ENCODE data around the gene ZGRF1. TPM values are rescaled to one million over a fixed set of nuclear protein-coding genes. Genes with fewer than 3 reads are reported as not detected.

The ZGRF1 gene
- total RNA-seq, 1 experiment from 2014 or later: 21.4 TPM

DNA sequence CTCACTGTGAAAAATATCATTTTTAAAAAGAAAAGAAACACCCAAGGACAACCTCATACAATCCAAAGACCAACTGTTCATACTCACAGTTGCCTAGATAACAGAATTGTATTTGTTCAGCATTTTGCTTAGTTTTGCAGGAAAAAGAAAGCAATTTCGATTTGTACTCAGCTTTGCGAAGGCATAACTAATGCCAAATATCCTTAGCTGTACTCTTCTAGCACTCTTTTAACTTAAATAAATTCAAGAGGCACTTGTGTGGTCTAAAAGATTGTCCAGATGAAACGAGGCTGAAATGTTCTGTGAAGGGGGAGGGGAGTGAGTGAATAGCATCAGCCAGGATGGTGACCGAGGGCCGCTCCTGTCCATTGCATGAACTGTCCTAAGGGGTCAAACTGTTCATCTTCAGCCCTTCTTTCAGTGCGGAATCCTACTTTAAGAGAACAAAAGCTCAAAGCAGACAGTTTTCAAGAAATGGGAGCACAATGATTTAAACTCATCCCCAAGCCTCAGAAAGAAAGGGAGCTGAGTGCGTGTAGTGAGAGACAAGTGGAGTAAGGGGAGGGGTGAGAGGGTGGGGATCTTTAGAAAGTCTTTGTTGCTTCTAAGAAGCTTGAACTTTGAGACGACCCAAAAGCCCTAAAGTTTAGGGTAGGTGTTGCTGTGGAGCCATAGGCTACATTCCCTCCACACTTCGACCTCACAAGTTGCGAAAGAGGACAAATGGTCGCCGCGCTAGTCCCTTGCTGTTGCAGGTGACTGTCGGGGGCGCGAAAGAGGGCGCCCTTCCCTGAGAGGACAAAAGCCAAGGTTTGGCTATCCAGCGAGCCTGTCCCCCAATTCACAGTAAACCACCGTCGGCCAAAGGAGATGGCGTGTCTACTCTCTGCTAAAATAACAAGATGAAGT is 116.8 kb downstream of the ZGRF1 start:
- CTCF ChIA-PET: no interaction called here
- no peak overlapping the region for H3K27ac ChIP-seq (ENCODE audit: low read depth, low read length)
- intact Hi-C loops (cut with micrococcal nuclease): loop anchor here (10.0 kb wide), 1 partner anchor 285 kb away; the partner anchor contains the start of gene AP1AR
- no peaks in the 10 kb centered on the region for H3K9me3 ChIP-seq (ENCODE audit: control insufficient read depth in 1 of 2, insufficient read depth in 1 of 2, low read depth in 1 of 2, low read length in 2 of 2)
- RAD21 ChIA-PET (ENCODE audit: low non-redundant PET in 1 of 2, low total read pairs in 2 of 2, uncharacterized antibody in 2 of 2, unreplicated experiment in 2 of 2): no interaction called here
- no peak overlapping the region for H3K4me2 ChIP-seq (ENCODE audit: low read length)
- no peak for DNase-seq (ENCODE audit: low read depth, low spot score)
- H3K27me3 ChIP-seq (ENCODE audit: insufficient read depth, low read length): peaks cover 19% of the 10 kb centered on the region
- no peaks in the 10 kb centered on the region for H3K79me2 ChIP-seq (ENCODE audit: insufficient read depth, low read length)
- no peaks in the 10 kb centered on the region for H3K9me2 ChIP-seq (ENCODE audit: insufficient read depth)
- H3K9ac ChIP-seq (ENCODE audit: low read length): no peak overlapping the region
- no peak overlapping the region for H2AFZ ChIP-seq (ENCODE audit: low read depth, low read length, poor library complexity, severe bottlenecking)
- H3K4me1 ChIP-seq (ENCODE audit: control insufficient read depth in 1 of 2, insufficient read depth in 2 of 2, low read length in 2 of 2): peaks cover 0 to 26% of the 10 kb centered on the region in 2 experiments; a peak in 2 of 4 replicates
- H3K4me3 ChIP-seq (replicated peaks in 1 of 2; ENCODE audit: low read depth in 1 of 2, low read length in 2 of 2): no peak overlapping the region
- POLR2A ChIA-PET: no interaction called here
- no TSS peak for BruUV-seq (replicated peaks)
- no peak for ATAC-seq
- H4K20me1 ChIP-seq (ENCODE audit: insufficient read depth): no peaks in the 10 kb centered on the region
- TF ChIP-seq REST (IDR thresholded peaks at IDR 0.05; ENCODE audit: low read depth): no peak
- TF ChIP-seq ZFX (IDR thresholded peaks at IDR 0.05): no peak
- TF ChIP-seq, protein P1, sequence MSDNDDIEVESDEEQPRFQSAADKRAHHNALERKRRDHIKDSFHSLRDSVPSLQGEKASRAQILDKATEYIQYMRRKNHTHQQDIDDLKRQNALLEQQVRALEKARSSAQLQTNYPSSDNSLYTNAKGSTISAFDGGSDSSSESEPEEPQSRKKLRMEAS (IDR thresholded peaks at IDR 0.05): no peak
- TF ChIP-seq ZNF274 (IDR thresholded peaks at IDR 0.05; ENCODE audit: low read depth, low read length): no peak
- TF ChIP-seq CTCF (IDR thresholded peaks at IDR 0.05 in 2 of 3, conservative IDR thresholded peaks at IDR 0.05 in 1 of 3; ENCODE audit: borderline replicate concordance in 1 of 3, insufficient read depth in 1 of 3, low read depth in 2 of 3, low read length in 2 of 3): no peak
- no peak for TF ChIP-seq ELF1 (IDR thresholded peaks at IDR 0.05; ENCODE audit: borderline replicate concordance, low read depth)
- TF ChIP-seq EZH2phosphoT487 (IDR thresholded peaks at IDR 0.05; ENCODE audit: borderline replicate concordance): no peak
- H3K36me3 ChIP-seq (ENCODE audit: control insufficient read depth in 1 of 2, insufficient read depth in 2 of 2, low read length in 2 of 2): no peaks in the 10 kb centered on the region

Data from HCT116 (cell line).